ENCODE data around the gene EML6. TPM values are rescaled to one million over a fixed set of nuclear protein-coding genes. Genes with fewer than 3 reads are reported as not detected.

Gene EML6
- total RNA-seq, 4 donors from 2014 or later: 0.62 to 1.5 (median 1.1) TPM

GRCh38 chr2:54797307-54797706 lies 73.8 kb downstream of the EML6 start:
- TF ChIP-seq POLR2A (IDR thresholded peaks at IDR 0.05) (no peak), CTCF (IDR thresholded peaks at IDR 0.05) (no peak), POLR2AphosphoS5 (IDR thresholded peaks at IDR 0.05) (no peak), EP300 (IDR thresholded peaks at IDR 0.05) (no peak)
- Histone ChIP-seq H3K36me3 (no peaks in the 10 kb centered on the region), H3K4me3 (no peak overlapping the region), H3K27me3 (no peaks in the 10 kb centered on the region), H3K4me1 (no peaks in the 10 kb centered on the region), H3K9me3 (no peaks in the 10 kb centered on the region), H3K27ac (no peak overlapping the region)
- 88 to 97% methylated on average over 4 of the region's 4 CpGs for WGBS, 2 donors (ENCODE audit: low coverage in 1 of 2)
- ATAC-seq: no peak

GRCh38 chr2:54801352-54801751 lies 77.9 kb downstream of the EML6 start:
- no peak overlapping the region for H3K4me3 ChIP-seq
- H3K36me3 ChIP-seq: no peaks in the 10 kb centered on the region
- H3K4me1 ChIP-seq: no peaks in the 10 kb centered on the region
- TF ChIP-seq EP300 (IDR thresholded peaks at IDR 0.05) (no peak), POLR2A (IDR thresholded peaks at IDR 0.05) (no peak), POLR2AphosphoS5 (IDR thresholded peaks at IDR 0.05) (no peak)
- H3K9me3 ChIP-seq: no peaks in the 10 kb centered on the region
- no peaks in the 10 kb centered on the region for H3K27me3 ChIP-seq
- no peak overlapping the region for H3K27ac ChIP-seq
- no peak for ATAC-seq
- WGBS, 2 donors (ENCODE audit: low coverage in 1 of 2): 80 to 96% methylated on average over 3 to 6 of the region's 6 CpGs

GRCh38 chr2:54803783-54804751 lies 80.6 kb downstream of the EML6 start:
- Histone ChIP-seq H3K27ac (no peak overlapping the region), H3K4me1 (no peaks in the 10 kb centered on the region), H3K27me3 (no peaks in the 10 kb centered on the region), H3K9me3 (no peaks in the 10 kb centered on the region), H3K4me3 (no peak overlapping the region), H3K36me3 (no peaks in the 10 kb centered on the region)
- TF ChIP-seq CTCF (IDR thresholded peaks at IDR 0.05) (no peak), POLR2A (IDR thresholded peaks at IDR 0.05) (no peak), POLR2AphosphoS5 (IDR thresholded peaks at IDR 0.05) (no peak), EP300 (IDR thresholded peaks at IDR 0.05) (no peak)
- 58 to 71% methylated on average over 3 of the region's 3 CpGs for WGBS, 2 donors (ENCODE audit: low coverage in 1 of 2)
- no peak for ATAC-seq

- H3K9me3 ChIP-seq: no peaks in the 10 kb centered on the region
- TF ChIP-seq POLR2AphosphoS5 (IDR thresholded peaks at IDR 0.05) (no peak), POLR2A (IDR thresholded peaks at IDR 0.05) (no peak), EP300 (IDR thresholded peaks at IDR 0.05) (no peak), CTCF (IDR thresholded peaks at IDR 0.05) (no peak)
- no peaks in the 10 kb centered on the region for H3K36me3 ChIP-seq
- 42 to 68% methylated on average over 1 of the region's 1 CpG for WGBS, 2 donors (ENCODE audit: low coverage in 1 of 2)
- H3K27me3 ChIP-seq: no peaks in the 10 kb centered on the region
- H3K27ac ChIP-seq: no peak overlapping the region
- no peak for ATAC-seq
- no peaks in the 10 kb centered on the region for H3K4me1 ChIP-seq
- no peak overlapping the region for H3K4me3 ChIP-seq
These were observed 81.8 kb downstream of the EML6 start for GRCh38 chr2:54805255-54805654.

GRCh38 chr2:54806975-54807374 lies 83.5 kb downstream of the EML6 start:
- no peaks in the 10 kb centered on the region for H3K27me3 ChIP-seq
- H3K27ac ChIP-seq: no peak overlapping the region
- TF ChIP-seq POLR2A (IDR thresholded peaks at IDR 0.05): no peak
- no peak for TF ChIP-seq EP300 (IDR thresholded peaks at IDR 0.05)
- TF ChIP-seq POLR2AphosphoS5 (IDR thresholded peaks at IDR 0.05): no peak
- TF ChIP-seq CTCF (IDR thresholded peaks at IDR 0.05): no peak
- H3K36me3 ChIP-seq: no peaks in the 10 kb centered on the region
- no peaks in the 10 kb centered on the region for H3K9me3 ChIP-seq
- no peaks in the 10 kb centered on the region for H3K4me1 ChIP-seq
- H3K4me3 ChIP-seq: no peak overlapping the region
- 79 to 90% methylated on average over 2 of the region's 2 CpGs for WGBS, 2 donors (ENCODE audit: low coverage in 1 of 2)
- no peak for ATAC-seq

All from gastroesophageal sphincter (tissue), 4 donors.